Measurements from ENCODE around the gene EIF6. TPM values are rescaled to one million over a fixed set of nuclear protein-coding genes. Genes with fewer than 3 reads are reported as not detected.

The EIF6 gene
- total RNA-seq, 1 donor from 2014 or later = 226 TPM

GRCh38 chr20:35240811-35241293, 43.7 kb downstream of the EIF6 start:
- H3K36me3 ChIP-seq (ENCODE audit: control insufficient read depth, insufficient read depth, low read length) = no peaks in the 10 kb centered on the region
- FAIRE-seq = no peak
- H3K27me3 ChIP-seq (ENCODE audit: control insufficient read depth, insufficient read depth, low read length) = peaks cover 3% of the 10 kb centered on the region
- DNase-seq (ENCODE audit: low read depth) = no peak
- no peak overlapping the region for H3K4me3 ChIP-seq (ENCODE audit: low read depth, low read length)
- no peak for TF ChIP-seq CTCF (IDR thresholded peaks at IDR 0.05; ENCODE audit: insufficient read depth, low read length, severe bottlenecking)

- FAIRE-seq (no peak), DNase-seq (ENCODE audit: low read depth) (no peak)
These were observed 44.3 kb downstream of the EIF6 start for GRCh38 chr20:35240083-35240810.

GRCh38 chr20:35238735-35239134, 45.8 kb downstream of the EIF6 start:
- DNase-seq (ENCODE audit: low read depth) = no peak
- FAIRE-seq = no peak
- no peak for TF ChIP-seq CTCF (IDR thresholded peaks at IDR 0.05; ENCODE audit: insufficient read depth, low read length, severe bottlenecking)
- Histone ChIP-seq H3K4me3 (ENCODE audit: low read depth, low read length) (no peak overlapping the region), H3K27me3 (ENCODE audit: control insufficient read depth, insufficient read depth, low read length) (peaks cover 3% of the 10 kb centered on the region), H3K36me3 (ENCODE audit: control insufficient read depth, insufficient read depth, low read length) (no peaks in the 10 kb centered on the region)

More at GRCh38 chr20:35240083-35240810, 44.3 kb downstream of the EIF6 start:
- H3K36me3 ChIP-seq (ENCODE audit: control insufficient read depth, insufficient read depth, low read length) = no peaks in the 10 kb centered on the region
- H3K27me3 ChIP-seq (ENCODE audit: control insufficient read depth, insufficient read depth, low read length) = peaks cover 3% of the 10 kb centered on the region
- no peak overlapping the region for H3K4me3 ChIP-seq (ENCODE audit: low read depth, low read length)
- no peak for TF ChIP-seq CTCF (IDR thresholded peaks at IDR 0.05; ENCODE audit: insufficient read depth, low read length, severe bottlenecking)

GRCh38 chr20:35238170-35238569, 46.4 kb downstream of the EIF6 start:
- no peak for TF ChIP-seq CTCF (IDR thresholded peaks at IDR 0.05; ENCODE audit: insufficient read depth, low read length, severe bottlenecking)
- Histone ChIP-seq H3K27me3 (ENCODE audit: control insufficient read depth, insufficient read depth, low read length) (peaks cover 3% of the 10 kb centered on the region), H3K4me3 (ENCODE audit: low read depth, low read length) (no peak overlapping the region), H3K36me3 (ENCODE audit: control insufficient read depth, insufficient read depth, low read length) (no peaks in the 10 kb centered on the region)
- no peak for FAIRE-seq
- no peak for DNase-seq (ENCODE audit: low read depth)

- TF ChIP-seq CTCF (IDR thresholded peaks at IDR 0.05; ENCODE audit: insufficient read depth, low read length, severe bottlenecking) = no peak
- DNase-seq (ENCODE audit: low read depth) (no peak), FAIRE-seq (no peak)
- peaks cover 5% of the 10 kb centered on the region for H3K27me3 ChIP-seq (ENCODE audit: control insufficient read depth, insufficient read depth, low read length)
- H3K4me3 ChIP-seq (ENCODE audit: low read depth, low read length) = no peak overlapping the region
- no peaks in the 10 kb centered on the region for H3K36me3 ChIP-seq (ENCODE audit: control insufficient read depth, insufficient read depth, low read length)
These were observed 47.1 kb downstream of the EIF6 start for GRCh38 chr20:35237486-35237885.

GRCh38 chr20:35235881-35236280, 48.7 kb downstream of the EIF6 start:
- FAIRE-seq = no peak
- H3K36me3 ChIP-seq (ENCODE audit: control insufficient read depth, insufficient read depth, low read length) = no peaks in the 10 kb centered on the region
- no peak for DNase-seq (ENCODE audit: low read depth)

More at GRCh38 chr20:35235881-35236280, 48.7 kb downstream of the EIF6 start:
- H3K27me3 ChIP-seq (ENCODE audit: control insufficient read depth, insufficient read depth, low read length) = peaks cover 5% of the 10 kb centered on the region
- no peak for TF ChIP-seq CTCF (IDR thresholded peaks at IDR 0.05; ENCODE audit: insufficient read depth, low read length, severe bottlenecking)
- H3K4me3 ChIP-seq (ENCODE audit: low read depth, low read length) = no peak overlapping the region

Data from bronchial epithelial cell (primary cell).